PC-9 (cell line): ENCODE results near the gene PLA2G4A. TPM values are rescaled to one million over a fixed set of nuclear protein-coding genes. Genes with fewer than 3 reads are reported as not detected.

Source experiments
- BruUV-seq: library from RNA; stranded (reverse); fragments of 400-500 nt; replicated peaks from 2 replicates; lab custom pipeline; 2021; lab: Mats Ljungman, UMichigan
- CTCF ChIA-PET: fragments of 300-600 bp; sonication (Branson Sonifier 250); formaldehyde crosslinking; loops from one replicate; lab custom pipeline; 2022; ENCODE audit warnings: antibody characterized with exemption; lab: Charles Lee
- POLR2A ChIA-PET: fragments of 300-600 bp; sonication (Branson Sonifier 250); formaldehyde crosslinking; loops from one replicate; lab custom pipeline; 2022; ENCODE audit warnings: antibody characterized with exemption; ENCODE audit not compliant: unreplicated experiment; lab: Charles Lee
- DNase-seq, 2 experiments: peaks; one replicate each; pipeline versions ENCODE4 v3.0.0 to v3.0.0-alpha.2; 2015 to 2022; ENCODE audit warnings: mixed read lengths in 1 of 2
- H2AFZ ChIP-seq: fragments of 200-600 bp; sonication (generic); 2 replicates; pipeline ENCODE4 v1.8.1; 2017; ENCODE audit warnings: antibody characterized with exemption
- H3F3A ChIP-seq: fragments of 200-600 bp; sonication (generic); 2 replicates; pipeline ENCODE4 v1.8.1; 2017; ENCODE audit warnings: antibody characterized with exemption, mild to moderate bottlenecking, low read depth; ENCODE audit not compliant: insufficient read depth
- H3K27ac ChIP-seq: fragments of 200-600 bp; sonication (generic); 2 replicates; pipeline ENCODE4 v1.6.1; 2016; ENCODE audit warnings: mixed run types
- H3K27me3 ChIP-seq: fragments of 200-600 bp; sonication (generic); 2 replicates; pipeline ENCODE4 v1.6.1; 2016; ENCODE audit warnings: low read depth, mixed run types; ENCODE audit not compliant: insufficient read depth
- H3K36me3 ChIP-seq: fragments of 200-600 bp; sonication (generic); 2 replicates; pipeline ENCODE4 v1.6.1; 2016; ENCODE audit warnings: low read depth, mixed run types
- H3K4me1 ChIP-seq: fragments of 200-600 bp; sonication (generic); replicated peaks from 2 replicates; pipeline ENCODE4 v1.6.1; 2016; ENCODE audit warnings: mixed run types; ENCODE audit not compliant: insufficient read depth
- H3K4me2 ChIP-seq: fragments of 200-600 bp; sonication (generic); 2 replicates; pipeline ENCODE4 v1.6.1; 2017; ENCODE audit warnings: mixed run types
- H3K4me3 ChIP-seq: fragments of 200-600 bp; sonication (generic); 2 replicates; pipeline ENCODE4 v1.6.1; 2016; ENCODE audit warnings: mixed run types
- H3K79me2 ChIP-seq: fragments of 200-600 bp; sonication (generic); 2 replicates; pipeline ENCODE4 v1.6.1; 2017; ENCODE audit warnings: low read depth, mixed run types
- H3K9me2 ChIP-seq: fragments of 200-600 bp; sonication (generic); 2 replicates; pipeline ENCODE4 v1.8.1; 2017; ENCODE audit warnings: mild to moderate bottlenecking; ENCODE audit not compliant: insufficient read depth
- H3K9me3 ChIP-seq: fragments of 200-600 bp; sonication (generic); 2 replicates; pipeline ENCODE4 v1.8.1; 2016; ENCODE audit warnings: low read depth; ENCODE audit not compliant: insufficient read depth
- H4K20me1 ChIP-seq: fragments of 200-600 bp; sonication (generic); 2 replicates; pipeline ENCODE4 v1.8.1; 2017; ENCODE audit not compliant: insufficient read depth
- CTCF ChIP-seq: fragments of 200-600 bp; sonication (generic); conservative IDR thresholded peaks from 2 replicates; pipeline ENCODE4 v1.6.1; 2017; ENCODE audit warnings: mixed run types, antibody characterized with exemption, mild to moderate bottlenecking, moderate library complexity
- EZH2 ChIP-seq: fragments of 200-600 bp; sonication (generic); IDR thresholded peaks from 2 replicates; pipeline ENCODE4 v1.8.0; 2017; ENCODE audit warnings: antibody characterized with exemption, low read depth
- intact Hi-C: fragments of 100-400 bp; cut with micrococcal nuclease; formaldehyde crosslinking; loops from one replicate; pipeline ENCODE4 v1.10.0; 2022; ENCODE audit not compliant: unreplicated experiment
- total RNA-seq: library from RNA; stranded (reverse); gene quantifications from 2 replicates; pipeline ENCODE4 v1.2.3, GENCODE V29; 2021

The PLA2G4A gene
- total RNA-seq, 1 experiment from 2014 or later = 3.3 TPM

GRCh38 chr1:186966456-186966855 is 137.7 kb downstream of the PLA2G4A start:
- CTCF ChIA-PET = no interaction called here

DNA sequence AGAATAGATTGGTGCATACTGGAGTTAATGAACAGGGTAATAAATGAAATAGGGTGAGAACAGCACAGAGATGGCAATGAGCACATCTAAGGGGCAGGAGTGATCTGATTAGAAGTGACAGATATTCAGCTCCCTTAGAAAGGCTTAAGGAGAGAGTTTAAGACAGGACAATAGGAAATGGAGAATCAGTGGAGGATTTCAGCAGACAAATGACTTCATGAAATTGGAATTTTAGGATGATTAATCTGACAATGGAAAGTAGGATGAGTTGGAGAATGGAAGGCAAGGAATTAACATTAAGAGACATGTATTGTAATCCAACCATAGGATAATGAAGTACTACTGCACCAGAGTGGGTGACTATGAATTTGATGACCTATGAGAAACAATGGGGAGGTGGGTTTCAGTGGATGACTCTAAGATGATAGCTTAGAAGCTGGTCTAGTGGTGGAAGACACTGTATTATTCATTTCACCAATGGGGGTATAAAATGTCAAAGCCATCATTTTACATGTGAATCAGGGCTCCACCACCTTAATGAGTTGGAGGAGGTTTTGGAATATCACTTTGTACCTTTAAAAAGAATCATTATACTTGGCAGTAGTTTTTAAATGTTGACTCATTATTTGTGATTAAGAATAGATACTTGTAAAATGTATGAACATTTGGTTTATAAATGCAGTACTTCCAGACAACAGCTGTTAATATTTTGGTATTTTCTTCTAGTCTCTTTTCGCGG is 139.1 kb downstream of the PLA2G4A start:
- Histone ChIP-seq H3K4me2 (no peak overlapping the region), H3K27ac (no peak overlapping the region), H4K20me1 (no peaks in the 10 kb centered on the region), H3K4me3 (no peak overlapping the region), H3K36me3 (no peaks in the 10 kb centered on the region), H3K79me2 (no peaks in the 10 kb centered on the region), H3K9me3 (no peaks in the 10 kb centered on the region), H3K27me3 (no peaks in the 10 kb centered on the region), H2AFZ (no peak overlapping the region), H3F3A (no peaks in the 10 kb centered on the region), H3K9me2 (no peaks in the 10 kb centered on the region), H3K4me1 (no peaks in the 10 kb centered on the region)
- TF ChIP-seq EZH2 = no peak
- no peak for TF ChIP-seq CTCF
- DNase-seq = no peak
- BruUV-seq = no TSS peak
- ChIA-PET CTCF (interaction anchor here (0.6 kb wide), 1 partner anchor 287 kb away, joined by 3 read pairs; no protein-coding TSS in a partner anchor), POLR2A (no interaction called here)
- intact Hi-C loops = no loop called here

More at GRCh38 chr1:186966456-186966855, 137.7 kb downstream of the PLA2G4A start:
- TF ChIP-seq EZH2 = no peak
- no peak for TF ChIP-seq CTCF
- intact Hi-C loops = no loop called here
- Histone ChIP-seq H3K9me2 (no peaks in the 10 kb centered on the region), H3K4me3 (no peak overlapping the region), H3K27ac (no peak overlapping the region), H3F3A (no peaks in the 10 kb centered on the region), H3K9me3 (no peaks in the 10 kb centered on the region), H3K27me3 (no peaks in the 10 kb centered on the region), H3K4me1 (no peaks in the 10 kb centered on the region), H4K20me1 (no peaks in the 10 kb centered on the region), H3K79me2 (no peaks in the 10 kb centered on the region), H3K4me2 (no peak overlapping the region), H3K36me3 (no peaks in the 10 kb centered on the region), H2AFZ (no peak overlapping the region)
- BruUV-seq = no TSS peak
- DNase-seq = no peak
- POLR2A ChIA-PET = no interaction called here

DNA sequence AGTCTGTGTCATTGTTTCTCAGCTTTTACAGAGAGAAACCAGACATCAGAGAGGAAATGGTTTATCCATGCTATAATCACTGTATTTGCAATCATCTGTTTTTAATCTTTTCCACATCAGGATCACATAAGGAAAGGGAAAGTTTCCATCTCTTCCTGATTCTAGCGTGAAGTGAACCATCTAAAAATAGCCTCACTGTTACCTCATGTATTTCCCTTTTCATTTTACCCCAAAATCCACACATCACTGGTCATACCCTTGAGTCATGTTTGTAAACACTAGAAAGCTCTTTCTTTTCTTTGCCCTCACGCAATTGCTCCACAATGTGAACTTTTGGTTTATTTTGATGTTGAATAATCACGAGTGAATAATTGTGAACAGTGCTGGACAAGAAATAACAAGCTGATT is 146.0 kb downstream of the PLA2G4A start:
- no peak for TF ChIP-seq CTCF
- TF ChIP-seq EZH2 = no peak
- no peak for DNase-seq
- BruUV-seq = no TSS peak

More for the DNA sequence above, 146.0 kb downstream of the PLA2G4A start:
- intact Hi-C loops = no loop called here
- Histone ChIP-seq H3K27me3 (no peaks in the 10 kb centered on the region), H3F3A (no peaks in the 10 kb centered on the region), H3K4me3 (no peak overlapping the region), H3K4me1 (no peaks in the 10 kb centered on the region), H3K9me3 (no peaks in the 10 kb centered on the region), H3K9me2 (no peaks in the 10 kb centered on the region), H3K36me3 (no peaks in the 10 kb centered on the region), H3K27ac (no peak overlapping the region), H4K20me1 (no peaks in the 10 kb centered on the region), H3K79me2 (no peaks in the 10 kb centered on the region), H3K4me2 (no peak overlapping the region), H2AFZ (no peak overlapping the region)
- CTCF ChIA-PET = no interaction called here
- POLR2A ChIA-PET = interaction anchor here (0.7 kb wide), 1 partner anchor 9 kb away, joined by 4 read pairs; no protein-coding TSS in a partner anchor
